CD1c-positive myeloid dendritic cell (primary cell): ENCODE data around the gene EFNA5.

Experiments used
- DNase-seq: peaks from one replicate; pipeline ENCODE4 v3.0.0-alpha.2; 2016; ENCODE audit errors: extremely low spot score

The EFNA5 gene

GRCh38 chr5:107430071-107430625 lies 240.6 kb downstream of the EFNA5 start:
- no peak for DNase-seq

DNA sequence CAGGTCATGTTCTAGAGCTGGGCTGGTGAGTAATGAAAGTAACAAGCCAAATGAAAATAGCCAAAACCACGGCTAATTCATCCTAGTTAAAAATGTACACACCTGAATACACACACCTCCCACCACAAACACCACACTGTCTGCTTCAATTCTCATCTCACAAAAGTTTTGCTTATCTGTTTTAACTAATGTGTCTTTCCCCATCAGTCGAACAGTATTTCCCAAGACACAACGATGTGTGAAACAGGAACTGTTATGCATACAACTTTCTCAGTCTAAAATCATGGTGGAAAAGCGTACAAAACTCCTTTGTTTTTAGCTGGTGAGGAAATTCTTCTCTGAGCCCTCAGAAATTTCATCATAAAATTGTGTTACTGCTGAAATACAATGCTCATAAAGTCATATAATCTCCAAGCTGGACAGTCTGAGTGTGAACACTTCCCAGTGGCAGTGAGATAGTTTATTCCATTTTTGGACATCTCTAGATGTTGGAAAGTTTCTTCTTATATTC lies 242.4 kb downstream of the EFNA5 start:
- no peak for DNase-seq

DNA sequence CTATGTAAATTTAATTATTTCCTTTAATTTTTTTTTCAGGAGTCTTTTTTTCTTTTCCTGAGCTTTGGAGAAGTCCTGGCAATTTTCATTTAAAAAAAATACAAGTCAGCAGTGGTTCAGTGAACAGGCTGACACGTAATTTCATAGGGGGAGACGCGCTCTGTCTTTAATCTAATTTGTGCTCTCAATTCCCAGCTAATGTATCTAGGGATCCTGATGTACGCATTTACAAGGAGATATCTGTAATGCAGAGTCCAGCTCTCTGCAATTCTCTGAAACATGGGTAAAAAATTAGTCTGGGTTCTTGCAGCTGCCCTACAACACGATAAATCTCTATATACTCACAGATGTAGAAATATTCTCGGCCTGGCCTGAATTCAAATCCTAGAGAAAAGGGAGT lies 243.9 kb downstream of the EFNA5 start:
- no peak for DNase-seq

- DNase-seq: no peak
Observed at GRCh38 chr5:107426209-107426608, 244.5 kb downstream of the EFNA5 start.

DNA sequence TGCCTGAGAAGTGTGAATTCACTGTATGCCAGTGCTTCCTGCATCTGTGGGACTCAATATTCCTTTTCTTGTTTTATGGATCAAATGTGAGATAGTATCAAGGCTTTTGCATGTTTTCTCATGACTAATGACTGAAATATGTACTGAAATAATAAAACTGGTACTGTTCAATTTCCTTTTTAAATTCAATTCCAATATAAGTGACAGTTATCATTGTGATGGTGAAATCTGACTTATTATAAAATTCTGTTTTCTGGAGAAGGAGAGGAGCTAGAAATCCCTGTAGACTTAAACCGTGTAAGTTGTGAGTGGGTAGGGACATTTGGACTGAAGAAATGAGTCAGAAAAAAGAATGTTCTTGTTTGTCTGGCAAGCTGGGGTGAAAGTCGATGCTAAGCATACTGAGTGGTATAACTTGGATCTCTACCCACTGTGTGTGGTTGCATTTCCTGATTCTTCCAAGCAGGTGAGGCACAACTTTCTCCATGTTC lies 245.2 kb downstream of the EFNA5 start:
- no peak for DNase-seq

DNA sequence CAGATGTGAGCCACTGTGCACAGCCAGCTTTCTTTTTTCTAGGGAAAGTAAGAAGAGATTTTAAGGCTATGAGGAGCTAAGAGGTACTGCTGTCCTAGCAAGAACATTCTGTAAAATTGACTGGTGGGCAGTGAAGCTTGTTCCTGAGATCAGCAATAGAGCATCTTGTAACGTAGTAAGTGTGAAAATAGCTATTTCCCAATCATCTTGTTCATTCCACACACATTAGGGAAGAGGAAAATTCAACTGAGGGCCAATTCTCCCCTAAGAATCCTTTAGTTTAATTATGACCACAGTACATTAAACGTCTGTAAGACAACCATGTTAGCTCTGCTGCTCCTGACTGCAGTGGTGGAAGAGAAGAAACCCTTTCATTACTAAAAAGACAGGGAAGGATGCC lies 246.2 kb downstream of the EFNA5 start:
- no peak for DNase-seq

DNA sequence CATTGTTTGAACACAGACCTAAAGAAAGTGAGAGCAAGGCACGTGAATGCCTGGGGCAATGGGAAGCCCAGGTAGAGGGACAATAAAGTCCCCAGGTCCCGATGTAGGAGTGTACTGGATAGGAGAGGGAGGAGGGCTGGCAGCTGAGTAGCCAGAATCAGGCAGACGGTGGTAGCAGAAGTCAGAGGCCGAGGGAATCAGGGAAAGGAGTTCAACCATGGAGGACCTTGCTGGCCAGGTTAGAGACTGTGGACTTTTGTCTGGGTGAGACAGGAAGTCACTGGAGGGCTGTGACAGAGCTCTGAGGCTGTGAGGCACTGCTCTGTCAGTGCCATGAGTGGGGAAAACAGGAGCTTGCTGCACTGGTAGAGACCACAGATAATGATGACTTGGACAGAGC lies 248.2 kb downstream of the EFNA5 start:
- no peak for DNase-seq

DNA sequence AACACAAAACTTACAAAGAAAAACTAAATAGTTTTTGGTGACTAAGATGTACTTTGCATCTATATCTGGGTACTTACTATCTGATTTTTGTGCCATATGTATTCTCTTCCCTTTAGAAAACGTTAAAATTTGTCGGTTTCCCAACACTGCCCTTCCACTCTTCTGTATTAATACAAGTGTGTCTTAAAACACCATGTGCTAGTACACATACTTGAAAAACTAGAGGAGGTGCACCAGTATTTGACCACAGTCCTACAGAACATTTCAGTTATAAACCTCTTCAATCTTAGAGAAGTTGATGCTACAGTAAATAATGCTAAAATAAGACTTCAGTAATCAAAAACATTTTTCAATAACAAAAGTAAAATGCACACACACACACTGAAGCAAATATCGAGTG lies 251.2 kb downstream of the EFNA5 start:
- DNase-seq: no peak

- DNase-seq: no peak
Observed at GRCh38 chr5:107418902-107419301, 251.8 kb downstream of the EFNA5 start.

DNA sequence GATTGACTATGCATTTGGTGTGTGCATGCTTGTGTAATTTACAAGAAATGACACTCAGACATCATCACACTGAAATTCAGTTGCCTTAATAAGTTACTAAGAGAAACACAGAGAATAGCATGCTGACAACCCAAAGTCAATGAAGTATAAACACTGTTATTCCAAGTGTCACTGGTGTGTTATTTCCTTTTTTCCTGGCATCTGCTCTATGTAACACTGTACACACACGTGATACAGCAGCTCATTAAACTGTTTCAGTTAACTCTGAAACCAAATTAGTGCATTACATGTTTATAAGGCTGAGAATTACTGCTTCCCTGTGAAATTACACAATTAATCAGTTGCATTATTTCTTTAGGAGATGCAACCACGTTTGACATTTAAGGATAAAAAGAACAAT lies 252.7 kb downstream of the EFNA5 start:
- DNase-seq: no peak

GRCh38 chr5:107415762-107416161 lies 255.0 kb downstream of the EFNA5 start:
- no peak for DNase-seq

DNA sequence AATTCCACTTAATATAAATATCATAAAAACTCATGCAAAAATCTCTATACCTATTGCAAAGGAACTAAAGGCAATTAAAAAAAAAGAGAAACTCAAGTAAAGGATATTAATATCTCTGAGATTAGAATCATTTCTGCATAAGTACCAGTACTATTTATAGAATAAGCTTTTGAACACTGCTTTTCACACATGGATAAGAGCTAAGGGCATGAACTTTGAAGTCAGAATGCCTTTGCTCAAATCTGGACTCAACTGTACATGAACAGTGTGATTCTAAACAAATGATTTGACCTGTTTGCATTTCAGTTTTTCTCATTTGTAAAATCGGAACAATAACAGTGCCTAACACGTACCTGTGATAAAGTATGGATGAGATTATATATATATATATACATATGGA lies 255.9 kb downstream of the EFNA5 start:
- DNase-seq: no peak

- DNase-seq: no peak
Observed at GRCh38 chr5:107413754-107414153, 257.0 kb downstream of the EFNA5 start.

DNA sequence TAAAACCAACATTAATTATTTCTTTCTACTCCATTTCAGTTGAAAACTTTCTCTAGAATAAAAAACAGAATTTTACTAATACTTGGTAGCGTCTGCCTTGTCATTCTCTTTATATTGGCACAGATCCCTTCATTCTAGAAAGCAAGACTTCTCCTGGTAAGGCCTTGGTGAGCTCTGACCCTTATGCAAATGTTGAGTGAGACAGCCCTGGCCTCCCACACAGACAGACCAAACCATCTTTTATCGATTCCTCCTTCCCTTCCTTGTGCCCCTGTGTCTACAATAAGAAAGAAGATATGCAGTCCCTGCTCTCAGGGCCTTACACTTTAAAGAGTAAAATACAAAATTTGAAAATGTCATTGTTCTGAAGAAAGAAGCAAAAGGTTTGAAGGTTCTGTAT lies 262.2 kb downstream of the EFNA5 start:
- no peak for DNase-seq

DNA sequence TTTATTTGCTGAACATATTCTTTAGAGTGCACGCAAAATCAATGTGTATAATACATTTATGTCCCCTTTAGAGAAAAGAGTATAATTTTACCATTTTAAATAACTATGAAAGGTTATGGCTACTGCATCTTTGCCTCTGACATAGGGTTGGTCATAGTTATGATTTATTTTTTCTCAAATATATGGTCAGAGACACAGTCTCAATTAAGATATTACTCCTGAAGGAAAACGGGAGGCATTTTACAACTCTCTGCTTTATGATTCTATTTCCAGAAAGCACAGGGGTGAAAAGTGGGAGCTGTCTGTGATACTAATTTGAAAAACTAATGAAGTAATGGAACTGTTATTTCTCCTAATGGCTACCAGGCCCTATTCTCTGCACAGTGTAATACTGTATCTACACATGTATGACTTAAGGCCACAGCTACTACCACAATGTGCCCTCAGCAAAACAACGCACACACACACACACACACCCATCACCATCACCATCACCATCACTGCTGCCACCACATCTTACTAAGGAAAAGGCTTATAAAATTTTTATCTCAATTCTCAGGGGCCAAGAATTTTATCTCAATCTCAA lies 262.9 kb downstream of the EFNA5 start:
- no peak for DNase-seq

DNA sequence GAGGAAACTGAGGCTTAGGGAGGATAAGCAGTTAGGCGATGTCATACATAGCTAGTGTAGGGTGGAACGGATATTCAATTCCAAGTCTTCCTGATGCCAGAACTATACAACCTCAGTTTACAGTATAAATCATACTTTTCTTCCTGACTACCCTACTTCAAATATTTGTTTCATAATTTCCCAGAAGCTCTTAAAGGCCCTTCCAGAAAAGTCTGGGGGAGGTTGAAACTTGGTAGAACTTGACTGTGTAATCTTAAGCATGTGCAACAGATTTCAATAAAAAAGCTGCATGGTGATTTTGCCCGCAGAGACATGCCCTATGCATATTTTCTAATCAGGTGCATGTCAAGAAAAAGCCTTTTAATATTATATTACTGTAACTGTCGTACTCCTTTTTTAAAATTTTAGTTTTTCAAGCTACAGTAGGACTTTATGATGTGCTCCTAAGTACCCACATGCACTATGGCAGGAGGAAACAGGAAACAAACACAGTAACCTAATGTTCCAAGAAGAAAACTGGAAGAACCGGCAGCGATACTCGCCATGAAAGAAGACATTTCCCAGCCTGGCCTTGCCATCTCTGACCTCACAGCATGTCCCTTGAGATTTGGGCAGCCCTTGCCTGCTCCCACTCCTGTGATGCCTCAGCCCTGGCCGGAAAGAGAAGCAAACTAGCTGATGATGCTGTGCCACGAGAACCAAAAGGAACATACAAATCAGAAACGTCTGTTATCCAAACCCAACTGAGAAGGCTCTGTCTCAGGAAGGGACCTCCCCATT lies 266.0 kb downstream of the EFNA5 start:
- DNase-seq: no peak

- no peak for DNase-seq
Observed at GRCh38 chr5:107403228-107403953, 267.3 kb downstream of the EFNA5 start.

DNA sequence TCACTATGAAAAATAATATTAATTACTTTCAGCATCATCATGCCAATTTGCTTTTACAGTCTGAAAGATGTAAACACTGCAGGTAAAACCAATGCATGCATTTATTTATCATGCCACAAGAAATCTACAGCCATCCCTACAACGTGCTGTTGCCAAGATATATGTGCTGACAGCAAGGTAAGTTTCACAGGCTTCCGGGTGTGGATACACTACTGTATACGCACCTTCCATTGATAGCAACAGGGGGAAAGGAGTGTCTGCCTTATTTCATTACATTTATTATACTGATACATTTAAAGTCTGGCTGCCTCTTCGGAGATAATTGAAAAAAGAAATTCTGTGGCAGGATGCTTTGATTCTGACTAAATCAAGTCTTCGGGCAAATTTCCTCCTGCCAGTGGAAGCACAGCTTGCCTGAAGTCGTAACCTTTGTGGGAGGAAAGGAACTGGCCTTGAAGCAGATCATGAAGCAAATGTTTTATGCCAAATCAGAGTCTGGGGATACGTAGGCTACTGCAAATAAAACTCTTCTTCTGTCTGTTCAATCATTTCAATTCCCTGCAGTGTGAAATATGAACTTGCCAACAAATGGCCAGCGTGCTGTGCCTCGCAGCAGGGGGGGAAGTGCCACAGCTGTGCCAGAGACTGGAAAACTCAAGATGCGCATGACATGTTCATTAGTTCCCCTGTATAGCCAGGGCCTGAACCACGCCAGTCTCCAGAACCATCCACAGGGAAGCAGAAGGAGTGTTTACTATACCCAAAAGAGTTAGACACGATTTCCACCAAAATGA lies 268.1 kb downstream of the EFNA5 start:
- no peak for DNase-seq

- DNase-seq: no peak
Observed at GRCh38 chr5:107401470-107402122, 269.1 kb downstream of the EFNA5 start.

- DNase-seq: no peak
Observed at GRCh38 chr5:107400328-107400727, 270.4 kb downstream of the EFNA5 start.

DNA sequence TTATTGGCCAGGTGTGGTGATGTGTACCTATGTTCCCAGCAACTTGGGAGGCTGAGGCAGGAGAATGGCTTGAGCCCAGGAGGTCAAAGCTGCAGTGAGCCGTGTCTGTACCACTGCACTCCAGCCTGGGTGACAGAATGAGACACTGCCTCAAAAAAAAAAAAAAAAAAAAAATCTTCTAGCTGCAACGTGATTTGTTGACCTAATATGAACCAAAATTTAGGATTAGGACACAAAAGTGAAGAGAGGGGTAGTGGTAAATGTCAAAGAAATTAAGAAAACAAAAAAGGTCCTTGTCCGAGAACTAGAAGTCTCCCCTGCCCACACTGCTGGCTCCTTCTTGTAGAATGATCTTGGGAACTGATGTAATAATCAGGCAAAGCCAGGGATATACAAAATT lies 272.0 kb downstream of the EFNA5 start:
- DNase-seq: no peak
